ENCODE data around the gene NACC2. TPM values are rescaled to one million over a fixed set of nuclear protein-coding genes. Genes with fewer than 3 reads are reported as not detected.

Gene NACC2
- total RNA-seq, 1 experiment from 2014 or later, result 22.0 TPM

DNA sequence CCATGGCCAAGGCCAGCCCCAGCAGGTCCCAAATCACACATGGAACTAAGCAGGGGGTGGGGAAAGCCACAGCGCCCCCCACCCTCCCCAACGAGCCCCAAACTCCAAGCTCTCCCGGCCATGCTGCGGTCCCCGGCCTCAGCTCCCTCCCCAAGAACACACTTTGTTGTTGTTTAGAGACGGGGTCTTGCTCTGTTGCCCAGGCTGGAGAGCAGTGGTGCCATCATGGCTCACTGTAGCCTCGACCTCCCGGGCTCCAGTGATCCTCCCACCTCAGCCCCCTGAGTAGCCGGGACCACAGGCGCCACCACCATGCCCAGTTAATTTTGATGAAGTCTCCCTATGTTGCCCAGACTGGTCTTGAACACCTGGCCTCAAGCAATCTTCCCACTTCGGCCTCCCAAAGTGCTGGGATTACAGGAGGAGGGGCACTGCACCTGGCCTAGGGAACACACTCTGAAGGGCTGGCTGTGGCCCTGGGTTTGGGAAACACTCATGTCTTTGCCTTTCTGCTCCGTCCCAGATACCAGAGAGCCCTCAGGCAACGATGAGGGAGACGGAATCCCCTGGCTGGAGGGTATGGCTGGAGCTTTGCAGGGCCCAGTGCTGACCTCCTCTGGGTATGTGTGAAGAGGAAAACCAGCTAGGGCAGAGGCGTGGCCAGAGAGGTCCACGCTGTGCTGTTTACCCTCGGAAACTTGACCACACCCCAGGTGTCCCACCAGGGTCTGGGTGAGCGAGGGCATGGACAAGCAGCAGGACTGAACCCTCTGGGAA lies 80.8 kb downstream of the NACC2 start:
- Histone ChIP-seq H3K36me3 (ENCODE audit: control insufficient read depth, insufficient read depth, low read length) (no peaks in the 10 kb centered on the region; the same call in 1 of the 2 replicates), H3K4me1 (peaks cover 22% of the 10 kb centered on the region), H3K4me3 (ENCODE audit: low read depth, low read length) (no peak overlapping the region), H3K27me3 (replicated peaks; ENCODE audit: control insufficient read depth, insufficient read depth, low read length) (no peaks in the 10 kb centered on the region), H3K9me3 (no peaks in the 10 kb centered on the region)
- Mint-ChIP-seq H3K27me3 (ENCODE audit: insufficient read depth, unreplicated experiment) (no peaks in the 10 kb centered on the region), H3K4me3 (ENCODE audit: unreplicated experiment) (no peak overlapping the region), H3K36me3 (ENCODE audit: insufficient read depth, unreplicated experiment) (peaks cover 12% of the 10 kb centered on the region), H3K27ac (ENCODE audit: unreplicated experiment) (no peak overlapping the region), H3K9me3 (ENCODE audit: unreplicated experiment) (no peaks in the 10 kb centered on the region), H3K4me1 (ENCODE audit: low read depth, unreplicated experiment) (no peaks in the 10 kb centered on the region)
- ChIA-PET POLR2A (no interaction called here), CTCF (interaction anchor here (1.4 kb wide), 1 partner anchor 47 kb away, joined by 5 read pairs; no protein-coding TSS in a partner anchor)
- intact Hi-C loops (cut with micrococcal nuclease; ENCODE audit: unreplicated experiment), result no loop called here
- TF ChIP-seq, protein P1, sequence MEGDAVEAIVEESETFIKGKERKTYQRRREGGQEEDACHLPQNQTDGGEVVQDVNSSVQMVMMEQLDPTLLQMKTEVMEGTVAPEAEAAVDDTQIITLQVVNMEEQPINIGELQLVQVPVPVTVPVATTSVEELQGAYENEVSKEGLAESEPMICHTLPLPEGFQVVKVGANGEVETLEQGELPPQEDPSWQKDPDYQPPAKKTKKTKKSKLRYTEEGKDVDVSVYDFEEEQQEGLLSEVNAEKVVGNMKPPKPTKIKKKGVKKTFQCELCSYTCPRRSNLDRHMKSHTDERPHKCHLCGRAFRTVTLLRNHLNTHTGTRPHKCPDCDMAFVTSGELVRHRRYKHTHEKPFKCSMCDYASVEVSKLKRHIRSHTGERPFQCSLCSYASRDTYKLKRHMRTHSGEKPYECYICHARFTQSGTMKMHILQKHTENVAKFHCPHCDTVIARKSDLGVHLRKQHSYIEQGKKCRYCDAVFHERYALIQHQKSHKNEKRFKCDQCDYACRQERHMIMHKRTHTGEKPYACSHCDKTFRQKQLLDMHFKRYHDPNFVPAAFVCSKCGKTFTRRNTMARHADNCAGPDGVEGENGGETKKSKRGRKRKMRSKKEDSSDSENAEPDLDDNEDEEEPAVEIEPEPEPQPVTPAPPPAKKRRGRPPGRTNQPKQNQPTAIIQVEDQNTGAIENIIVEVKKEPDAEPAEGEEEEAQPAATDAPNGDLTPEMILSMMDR (IDR thresholded peaks at IDR 0.05; ENCODE audit: insufficient read depth in 1 of 2, low read depth in 1 of 2, low read length in 1 of 2, severe bottlenecking in 1 of 2, unreplicated experiment in 1 of 2), result no peak
- DNase-seq, result peak in 1 of 2 experiments; percentile 71
- no TSS peak for BruUV-seq (replicated peaks)

DNA sequence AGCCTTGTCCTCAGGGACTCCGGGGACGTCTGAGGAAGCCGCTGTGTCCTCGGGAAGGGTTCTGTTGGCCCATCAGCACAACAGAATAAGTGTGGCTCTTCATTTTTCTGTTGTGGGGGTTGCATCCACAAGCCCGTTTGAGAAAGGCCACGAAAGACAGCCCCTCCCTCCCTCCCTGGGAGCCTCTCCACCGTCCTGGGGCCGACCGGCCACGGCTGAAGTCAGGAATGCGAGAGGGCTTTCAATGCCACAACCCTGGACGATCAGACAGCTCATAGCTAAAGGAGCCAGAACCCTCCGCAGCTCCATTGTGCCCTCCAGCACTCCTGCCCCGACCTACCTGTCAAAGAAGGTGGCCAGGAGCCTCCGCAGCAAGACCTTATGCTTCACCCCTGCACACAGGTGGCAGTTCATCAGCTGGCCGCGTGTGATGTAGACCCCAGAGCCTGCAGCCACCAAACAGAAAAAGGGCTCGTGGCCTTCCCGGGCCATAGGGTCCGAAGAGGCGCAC lies 81.5 kb downstream of the NACC2 start:
- intact Hi-C loops (cut with micrococcal nuclease; ENCODE audit: unreplicated experiment), result no loop called here
- H3K27ac Mint-ChIP-seq (ENCODE audit: unreplicated experiment), result no peak overlapping the region
- POLR2A ChIA-PET, result no interaction called here
- H3K36me3 Mint-ChIP-seq (ENCODE audit: insufficient read depth, unreplicated experiment), result peaks cover 12% of the 10 kb centered on the region
- no peak overlapping the region for H3K4me3 Mint-ChIP-seq (ENCODE audit: unreplicated experiment)
- no peaks in the 10 kb centered on the region for H3K9me3 Mint-ChIP-seq (ENCODE audit: unreplicated experiment)
- no peak overlapping the region for H3K4me3 ChIP-seq (ENCODE audit: low read depth, low read length)
- no TSS peak for BruUV-seq (replicated peaks)
- CTCF ChIA-PET, result interaction anchor here (1.4 kb wide), 1 partner anchor 46 kb away, joined by 5 read pairs; no protein-coding TSS in a partner anchor
- H3K27me3 ChIP-seq (replicated peaks; ENCODE audit: control insufficient read depth, insufficient read depth, low read length), result no peaks in the 10 kb centered on the region
- H3K27me3 Mint-ChIP-seq (ENCODE audit: insufficient read depth, unreplicated experiment), result no peaks in the 10 kb centered on the region
- TF ChIP-seq, protein P1 (IDR thresholded peaks at IDR 0.05; ENCODE audit: insufficient read depth in 1 of 2, low read depth in 1 of 2, low read length in 1 of 2, severe bottlenecking in 1 of 2, unreplicated experiment in 1 of 2), result no peak
- H3K4me1 Mint-ChIP-seq (ENCODE audit: low read depth, unreplicated experiment), result peaks cover under 1% of the 10 kb centered on the region
- no peaks in the 10 kb centered on the region for H3K9me3 ChIP-seq
- no peaks in the 10 kb centered on the region; the same call in 1 of the 2 replicates for H3K36me3 ChIP-seq (ENCODE audit: control insufficient read depth, insufficient read depth, low read length)
- peaks cover 24% of the 10 kb centered on the region for H3K4me1 ChIP-seq
- no peak for DNase-seq

DNA sequence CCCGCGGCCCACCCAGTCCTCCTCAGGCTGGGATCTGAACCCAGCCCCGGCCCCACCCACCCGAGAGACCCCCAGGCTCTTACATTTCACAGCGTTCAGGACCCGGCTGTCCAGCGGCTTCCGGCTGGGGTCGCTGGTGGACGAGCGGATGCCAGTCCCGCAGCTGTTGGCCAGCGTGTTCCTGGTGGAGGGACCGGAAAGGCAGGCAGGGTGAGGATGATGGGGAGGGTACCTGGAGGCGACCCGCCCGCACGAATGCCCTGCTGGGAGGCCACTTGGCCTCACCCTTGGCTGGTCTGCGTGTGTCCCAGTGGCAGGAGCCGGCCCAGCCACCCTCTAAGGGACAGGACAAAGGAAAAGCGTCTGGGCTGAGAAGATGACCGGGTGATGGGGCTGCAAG lies 82.0 kb downstream of the NACC2 start:
- intact Hi-C loops (cut with micrococcal nuclease; ENCODE audit: unreplicated experiment), result no loop called here
- Mint-ChIP-seq H3K27me3 (ENCODE audit: insufficient read depth, unreplicated experiment) (no peaks in the 10 kb centered on the region), H3K4me3 (ENCODE audit: unreplicated experiment) (no peak overlapping the region), H3K36me3 (ENCODE audit: insufficient read depth, unreplicated experiment) (peaks cover 16% of the 10 kb centered on the region), H3K4me1 (ENCODE audit: low read depth, unreplicated experiment) (peaks cover 5% of the 10 kb centered on the region), H3K9me3 (ENCODE audit: unreplicated experiment) (no peaks in the 10 kb centered on the region), H3K27ac (ENCODE audit: unreplicated experiment) (no peak overlapping the region)
- no peak for DNase-seq
- POLR2A ChIA-PET, result no interaction called here
- TF ChIP-seq, protein P1 (IDR thresholded peaks at IDR 0.05; ENCODE audit: insufficient read depth in 1 of 2, low read depth in 1 of 2, low read length in 1 of 2, severe bottlenecking in 1 of 2, unreplicated experiment in 1 of 2), result no peak
- no peaks in the 10 kb centered on the region for H3K9me3 ChIP-seq
- BruUV-seq (replicated peaks), result no TSS peak
- no peaks in the 10 kb centered on the region for H3K27me3 ChIP-seq (replicated peaks; ENCODE audit: control insufficient read depth, insufficient read depth, low read length)
- CTCF ChIA-PET, result no interaction called here
- no peak overlapping the region for H3K4me3 ChIP-seq (ENCODE audit: low read depth, low read length)
- no peaks in the 10 kb centered on the region; the same call in 1 of the 2 replicates for H3K36me3 ChIP-seq (ENCODE audit: control insufficient read depth, insufficient read depth, low read length)
- H3K4me1 ChIP-seq, result peaks cover 27% of the 10 kb centered on the region

Data from Caco-2 (cell line).